Mesendoderm (in vitro differentiated cells): ENCODE data around the gene TFAP2B.

Source experiments
- DNase-seq: peaks from one replicate; pipeline ENCODE4 v3.0.0; 2013
- H2AK5ac ChIP-seq: 2 replicates; pipeline ENCODE4 v1.6.1; 2013; ENCODE audit warnings: low read length, inconsistent platforms
- H2BK120ac ChIP-seq: 2 replicates; pipeline ENCODE4 v1.6.1; 2013; ENCODE audit warnings: low read depth, mild to moderate bottlenecking, low read length, moderate library complexity, mixed read lengths
- H2BK15ac ChIP-seq: replicated peaks from 2 replicates; pipeline ENCODE4 v1.6.1; 2013; ENCODE audit warnings: low read depth, mild to moderate bottlenecking, moderate library complexity
- H2BK5ac ChIP-seq: 2 replicates; pipeline ENCODE4 v1.6.1; 2013; ENCODE audit warnings: low read length, inconsistent platforms
- H3K18ac ChIP-seq: 2 replicates; pipeline ENCODE4 v1.6.1; 2013; ENCODE audit warnings: mild to moderate bottlenecking, low read length, mixed read lengths
- H3K23ac ChIP-seq: one replicate; pipeline ENCODE4 v1.6.1; 2013; ENCODE audit warnings: low read length
- H3K27ac ChIP-seq: 2 replicates; pipeline ENCODE4 v1.5.1; 2013; ENCODE audit warnings: low read depth, mild to moderate bottlenecking, inconsistent platforms, low read length, moderate library complexity
- H3K27me3 ChIP-seq: 2 replicates; pipeline ENCODE4 v1.6.1; 2013; ENCODE audit warnings: low read length, control low read depth, mild to moderate bottlenecking, inconsistent platforms; ENCODE audit not compliant: insufficient read depth, poor library complexity
- H3K36me3 ChIP-seq: 2 replicates; pipeline ENCODE4 v1.6.1; 2013; ENCODE audit warnings: low read length, inconsistent platforms; ENCODE audit not compliant: control insufficient read depth, insufficient read depth
- H3K4ac ChIP-seq: one replicate; pipeline ENCODE4 v1.6.1; 2013; ENCODE audit warnings: low read depth, mild to moderate bottlenecking, low read length, moderate library complexity
- H3K4me1 ChIP-seq: 2 replicates; pipeline ENCODE4 v1.6.1; 2013; ENCODE audit warnings: low read depth, low read length, inconsistent platforms; ENCODE audit not compliant: control insufficient read depth
- H3K4me2 ChIP-seq: 2 replicates; pipeline ENCODE4 v1.6.1; 2013; ENCODE audit warnings: low read length
- H3K4me3 ChIP-seq: 2 replicates; pipeline ENCODE4 v1.5.1; 2013; ENCODE audit warnings: mild to moderate bottlenecking, low read length
- H3K56ac ChIP-seq: one replicate; pipeline ENCODE4 v1.6.1; 2013; ENCODE audit warnings: low read length
- H3K79me1 ChIP-seq: 2 replicates; pipeline ENCODE4 v1.6.1; 2013; ENCODE audit warnings: low read length, inconsistent platforms
- H3K79me2 ChIP-seq: 2 replicates; pipeline ENCODE4 v1.6.1; 2013; ENCODE audit warnings: mild to moderate bottlenecking, low read length; ENCODE audit not compliant: control insufficient read depth, insufficient read depth
- H3K9ac ChIP-seq: 2 replicates; pipeline ENCODE4 v1.6.1; 2013; ENCODE audit warnings: low read length, inconsistent platforms
- H4K5ac ChIP-seq: one replicate; pipeline ENCODE4 v1.6.1; 2013; ENCODE audit warnings: low read length
- H4K8ac ChIP-seq: one replicate; pipeline ENCODE4 v1.6.1; 2013; ENCODE audit warnings: low read depth, mild to moderate bottlenecking, control low read depth, low read length, moderate library complexity
- WGBS: extraction: QIAGEN DNeasy Blood & Tissue Kit; methylation state at CpG from one replicate; pipeline ENCODE4 v1.1.7; 2013; ENCODE audit warnings: low lambda C conversion rate, missing lambda C conversion rate; ENCODE audit not compliant: insufficient coverage; ENCODE audit errors: extremely low coverage; 5-methylcytosine and 5-hydroxymethylcytosine counted together

The TFAP2B gene

GRCh38 chr6:50820869-50821264 is 2.2 kb downstream of the TFAP2B start:
- H3K18ac ChIP-seq: no peak overlapping the region
- H3K23ac ChIP-seq: no peak overlapping the region
- no peak overlapping the region for H2BK120ac ChIP-seq
- H3K4ac ChIP-seq: no peak overlapping the region
- no peak for DNase-seq
- no peak overlapping the region for H2AK5ac ChIP-seq
- H3K4me3 ChIP-seq: no peak overlapping the region
- H3K56ac ChIP-seq: no peak overlapping the region
- H3K27me3 ChIP-seq: peaks cover 79% of the 10 kb centered on the region
- H3K9ac ChIP-seq: no peak overlapping the region
- no peak overlapping the region for H4K8ac ChIP-seq
- H3K27ac ChIP-seq: no peak overlapping the region
- no peak overlapping the region for H3K4me2 ChIP-seq
- no peaks in the 10 kb centered on the region for H3K79me1 ChIP-seq
- no peaks in the 10 kb centered on the region for H3K36me3 ChIP-seq
- WGBS: no CpG with 5 or more reads among the region's 5 CpGs
- no peaks in the 10 kb centered on the region for H3K4me1 ChIP-seq
- H2BK5ac ChIP-seq: no peak overlapping the region
- no peaks in the 10 kb centered on the region for H3K79me2 ChIP-seq
- no peak overlapping the region for H2BK15ac ChIP-seq
- no peak overlapping the region for H4K5ac ChIP-seq

- H3K56ac ChIP-seq: no peak overlapping the region
- no peak overlapping the region for H4K5ac ChIP-seq
- peaks cover 86% of the 10 kb centered on the region for H3K27me3 ChIP-seq
- no peak overlapping the region for H3K4me3 ChIP-seq
- H2BK120ac ChIP-seq: no peak overlapping the region
- H2AK5ac ChIP-seq: no peak overlapping the region
- no peak overlapping the region for H3K4me2 ChIP-seq
- H3K79me1 ChIP-seq: no peaks in the 10 kb centered on the region
- no peak overlapping the region for H3K4ac ChIP-seq
- no peak overlapping the region for H2BK5ac ChIP-seq
- H3K79me2 ChIP-seq: no peaks in the 10 kb centered on the region
- no peak overlapping the region for H3K23ac ChIP-seq
- H3K9ac ChIP-seq: no peak overlapping the region
- no peak for DNase-seq
- no peak overlapping the region for H2BK15ac ChIP-seq
- H3K27ac ChIP-seq: no peak overlapping the region
- no peaks in the 10 kb centered on the region for H3K4me1 ChIP-seq
- no peak overlapping the region for H3K18ac ChIP-seq
- no CpG with 5 or more reads among the region's 20 CpGs for WGBS
- H4K8ac ChIP-seq: no peak overlapping the region
- H3K36me3 ChIP-seq: no peaks in the 10 kb centered on the region
Measured at GRCh38 chr6:50821441-50822077, 2.9 kb downstream of the TFAP2B start.

- peaks cover 89% of the 10 kb centered on the region for H3K27me3 ChIP-seq
- H3K56ac ChIP-seq: no peak overlapping the region
- no peak overlapping the region for H4K8ac ChIP-seq
- DNase-seq: no peak
- no peaks in the 10 kb centered on the region for H3K4me1 ChIP-seq
- no peak overlapping the region for H2BK5ac ChIP-seq
- H3K79me2 ChIP-seq: no peaks in the 10 kb centered on the region
- no peaks in the 10 kb centered on the region for H3K79me1 ChIP-seq
- peak overlapping the region; percentile 94 for H3K23ac ChIP-seq
- no peak overlapping the region for H3K4ac ChIP-seq
- H3K36me3 ChIP-seq: no peaks in the 10 kb centered on the region
- H3K27ac ChIP-seq: no peak overlapping the region
- no peak overlapping the region for H2BK120ac ChIP-seq
- H3K4me2 ChIP-seq: no peak overlapping the region
- H4K5ac ChIP-seq: no peak overlapping the region
- H3K18ac ChIP-seq: no peak overlapping the region
- H3K4me3 ChIP-seq: no peak overlapping the region
- H2BK15ac ChIP-seq: no peak overlapping the region
- no CpG with 5 or more reads among the region's 6 CpGs for WGBS
- H2AK5ac ChIP-seq: no peak overlapping the region
- no peak overlapping the region for H3K9ac ChIP-seq
Measured at GRCh38 chr6:50822078-50822476, 3.4 kb downstream of the TFAP2B start.

- WGBS: no CpG with 5 or more reads among the region's 46 CpGs
- Histone ChIP-seq H4K8ac (no peak overlapping the region), H3K18ac (no peak overlapping the region), H2BK15ac (no peak overlapping the region), H2BK5ac (no peak overlapping the region), H3K79me2 (no peaks in the 10 kb centered on the region), H4K5ac (no peak overlapping the region), H3K27me3 (peaks cover 89% of the 10 kb centered on the region), H3K36me3 (no peaks in the 10 kb centered on the region), H3K4ac (no peak overlapping the region), H2BK120ac (no peak overlapping the region), H3K4me1 (no peaks in the 10 kb centered on the region), H3K23ac (no peak overlapping the region), H3K56ac (peak overlapping the region; percentile 15), H3K9ac (no peak overlapping the region), H3K4me3 (no peak overlapping the region), H3K79me1 (no peaks in the 10 kb centered on the region), H3K4me2 (no peak overlapping the region), H3K27ac (no peak overlapping the region), H2AK5ac (no peak overlapping the region)
- no peak for DNase-seq
Measured at GRCh38 chr6:50823094-50823920, 4.6 kb downstream of the TFAP2B start.

GRCh38 chr6:50824552-50824951 is 5.9 kb downstream of the TFAP2B start:
- Histone ChIP-seq H3K27ac (no peak overlapping the region), H3K27me3 (peaks cover 86% of the 10 kb centered on the region), H2AK5ac (no peak overlapping the region), H3K36me3 (no peaks in the 10 kb centered on the region), H2BK120ac (no peak overlapping the region), H3K9ac (no peak overlapping the region), H3K4me3 (no peak overlapping the region), H3K79me1 (no peaks in the 10 kb centered on the region), H3K18ac (no peak overlapping the region), H3K23ac (no peak overlapping the region), H2BK15ac (no peak overlapping the region), H4K5ac (no peak overlapping the region), H3K56ac (no peak overlapping the region), H3K4me1 (no peaks in the 10 kb centered on the region), H4K8ac (no peak overlapping the region), H3K4ac (no peak overlapping the region), H3K79me2 (no peaks in the 10 kb centered on the region), H3K4me2 (no peak overlapping the region), H2BK5ac (no peak overlapping the region)
- no peak for DNase-seq
- WGBS: no CpG with 5 or more reads among the region's 2 CpGs
